HG03521 (cell line): ENCODE results near the gene CEP97.

Source experiments
- ATAC-seq: cut with Tn5 transposase; IDR thresholded peaks from one replicate; pipeline ENCODE4 v1.9.1; 2021; ENCODE audit warnings: mild to moderate bottlenecking, moderate library complexity; ENCODE audit not compliant: unreplicated experiment

CEP97 gene

DNA sequence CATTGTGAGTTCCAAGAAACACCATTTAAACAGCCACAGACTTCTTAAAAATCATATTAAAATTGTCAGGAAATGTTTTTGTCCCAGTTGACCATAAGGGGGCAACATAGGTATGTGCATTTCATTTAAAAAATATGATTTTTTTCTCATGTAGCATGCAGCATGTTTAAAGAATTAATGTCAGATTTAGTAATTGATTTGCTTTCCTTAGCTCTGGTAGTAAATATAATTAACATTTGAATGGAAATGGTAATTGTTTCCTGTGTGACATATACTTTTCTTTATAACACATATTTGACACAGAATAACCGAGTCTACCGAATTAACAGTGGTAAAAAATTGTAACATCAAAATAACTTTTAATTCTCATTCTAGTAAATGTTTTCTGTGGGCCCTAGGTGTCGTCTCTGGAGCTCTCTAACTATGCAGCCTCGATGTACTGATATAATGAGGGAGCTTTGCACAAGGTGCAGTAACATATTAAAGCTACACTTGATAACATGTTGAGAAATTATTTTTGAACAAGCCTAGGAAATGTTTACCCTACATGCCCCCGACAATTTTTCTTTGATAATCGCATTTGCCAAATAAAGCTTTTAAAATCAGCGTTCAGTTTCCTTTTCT lies 89.5 kb downstream of the CEP97 start:
- no peak for ATAC-seq

DNA sequence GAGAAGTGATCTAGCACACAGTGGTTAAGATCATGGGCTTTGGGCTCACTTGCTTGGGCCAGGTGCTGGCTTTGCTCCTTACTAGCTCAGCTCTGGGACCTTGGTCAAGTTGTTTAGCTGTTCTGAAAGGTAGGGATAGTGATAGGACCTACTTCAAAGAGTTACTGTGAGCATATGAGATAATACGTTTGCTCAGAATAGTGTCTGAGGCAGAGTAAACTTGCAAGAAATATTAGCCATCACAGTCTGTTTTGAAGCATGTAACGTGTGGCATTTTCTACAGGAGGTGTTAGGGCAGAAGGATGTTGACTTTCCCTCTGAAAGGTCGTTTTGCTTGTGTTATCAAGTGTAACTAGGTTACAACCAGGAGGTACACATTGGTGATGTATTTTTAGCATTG lies 90.4 kb downstream of the CEP97 start:
- ATAC-seq, result no peak

DNA sequence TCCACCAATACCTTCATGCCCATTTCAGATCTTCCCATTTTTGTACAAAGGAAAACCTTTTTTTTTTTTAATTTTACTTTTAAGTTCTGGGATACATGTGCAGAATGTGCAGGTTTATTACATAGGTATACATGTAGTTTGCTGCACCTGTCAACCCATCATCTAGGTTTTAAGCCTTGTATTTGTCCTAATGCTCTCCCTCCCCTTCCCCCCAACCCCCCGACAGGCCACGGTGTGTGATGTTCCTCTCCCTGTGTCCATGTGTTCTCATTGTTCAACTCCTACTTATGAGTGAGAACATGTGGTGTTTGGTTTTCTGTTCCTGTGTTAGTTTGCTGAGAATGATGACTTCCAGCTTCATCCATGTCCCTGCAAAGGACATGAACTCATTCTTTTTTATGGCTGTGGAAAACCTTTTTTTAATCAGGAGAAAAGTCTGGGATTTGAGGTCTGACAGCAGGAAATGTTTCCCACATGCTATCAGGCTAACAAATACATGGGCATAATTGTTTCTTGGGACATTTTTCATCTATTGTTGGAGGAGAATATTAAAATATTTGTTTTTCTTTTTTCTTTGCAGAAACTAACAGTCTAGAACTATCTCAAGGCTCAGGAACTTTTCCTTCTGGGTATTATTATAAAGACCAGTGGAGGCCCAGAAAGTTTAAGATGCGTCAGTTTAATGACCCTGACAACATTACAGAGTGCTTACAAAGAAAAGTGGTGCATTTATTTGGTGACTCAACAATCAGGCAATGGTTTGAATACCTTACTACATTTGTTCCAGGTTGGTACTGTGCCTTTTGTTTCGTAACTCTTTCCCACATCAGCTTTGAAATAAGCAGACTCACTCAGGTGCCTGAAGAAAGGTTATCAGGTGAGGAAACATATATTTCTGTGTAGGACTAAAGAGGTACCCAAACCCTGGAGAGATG lies 92.1 kb downstream of the CEP97 start:
- ATAC-seq, result no peak

DNA sequence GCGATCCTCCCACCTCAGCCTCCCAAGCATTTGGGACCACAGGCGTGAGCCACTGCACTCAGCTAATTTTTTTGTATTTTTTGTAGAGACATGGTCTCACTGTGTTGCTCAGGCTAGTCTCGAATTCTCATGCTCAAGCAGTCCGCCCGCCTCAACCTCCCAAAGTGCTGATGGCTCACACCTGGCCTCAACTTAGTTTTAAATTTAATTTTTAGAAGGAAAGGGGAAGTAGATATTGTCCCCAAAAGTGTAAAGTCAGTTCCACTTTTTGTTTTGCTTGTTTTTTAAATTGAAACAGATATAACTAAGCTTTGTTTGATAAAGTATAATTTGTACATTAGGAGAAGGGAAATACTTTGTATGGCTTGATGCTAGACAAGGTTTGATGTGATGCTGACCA lies 93.6 kb downstream of the CEP97 start:
- ATAC-seq, result no peak

DNA sequence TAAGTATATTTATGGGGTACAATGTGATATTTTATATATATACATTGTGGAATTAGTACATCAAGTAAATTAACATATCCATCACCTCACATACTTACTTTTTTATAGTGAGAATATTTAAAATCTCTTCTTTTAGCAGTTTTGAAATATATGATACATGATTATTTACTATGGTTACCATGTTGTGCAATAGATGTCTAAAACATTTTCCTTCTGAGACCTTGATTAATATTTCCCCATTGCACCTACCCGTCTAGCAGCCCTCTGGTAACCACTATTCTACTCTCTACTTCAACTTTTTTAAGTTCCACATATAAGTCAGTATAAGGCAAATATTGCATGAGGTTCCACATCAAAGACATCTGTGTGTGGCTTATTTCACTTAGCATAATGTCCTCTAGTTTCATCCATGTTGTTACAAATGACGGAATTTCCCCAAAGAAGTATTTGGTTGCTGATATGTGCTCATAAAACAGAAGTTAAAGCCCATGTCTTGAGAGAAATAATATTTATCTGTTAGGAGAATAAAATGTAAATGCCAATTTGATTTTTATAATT lies 95.3 kb downstream of the CEP97 start:
- ATAC-seq, result peak; percentile 41
